Vagina (tissue), 2 donors: ENCODE measurements around the gene TSEN54.

Source experiments
- POLR2A ChIP-seq, 2 donors: fragments of 450-650 bp; IDR thresholded peaks; one replicate each; pipeline ENCODE4 v1.6.1; 2017; ENCODE audit warnings: antibody characterized with exemption in 2 of 2, mild to moderate bottlenecking in 2 of 2, moderate library complexity in 2 of 2
- POLR2AphosphoS5 ChIP-seq, 2 donors: sonication (generic); formaldehyde crosslinking; IDR thresholded peaks; one replicate each; pipeline ENCODE4 v1.9.0; 2017; ENCODE audit warnings: antibody characterized with exemption in 2 of 2, mild to moderate bottlenecking in 2 of 2, low read depth in 1 of 2; ENCODE audit not compliant: insufficient read depth in 1 of 2
- TF ChIP-seq, protein P1 (sequence below), 3 experiments: fragments of 450-650 bp in 2 of 3; fragments of 200-600 bp in 1 of 3; sonication (generic) in 1 of 3; IDR thresholded peaks; one replicate each; pipeline ENCODE4 v1.5.1; 2017 to 2019; ENCODE audit warnings: antibody characterized with exemption in 3 of 3, mild to moderate bottlenecking in 2 of 3, moderate library complexity in 2 of 3

DNA sequence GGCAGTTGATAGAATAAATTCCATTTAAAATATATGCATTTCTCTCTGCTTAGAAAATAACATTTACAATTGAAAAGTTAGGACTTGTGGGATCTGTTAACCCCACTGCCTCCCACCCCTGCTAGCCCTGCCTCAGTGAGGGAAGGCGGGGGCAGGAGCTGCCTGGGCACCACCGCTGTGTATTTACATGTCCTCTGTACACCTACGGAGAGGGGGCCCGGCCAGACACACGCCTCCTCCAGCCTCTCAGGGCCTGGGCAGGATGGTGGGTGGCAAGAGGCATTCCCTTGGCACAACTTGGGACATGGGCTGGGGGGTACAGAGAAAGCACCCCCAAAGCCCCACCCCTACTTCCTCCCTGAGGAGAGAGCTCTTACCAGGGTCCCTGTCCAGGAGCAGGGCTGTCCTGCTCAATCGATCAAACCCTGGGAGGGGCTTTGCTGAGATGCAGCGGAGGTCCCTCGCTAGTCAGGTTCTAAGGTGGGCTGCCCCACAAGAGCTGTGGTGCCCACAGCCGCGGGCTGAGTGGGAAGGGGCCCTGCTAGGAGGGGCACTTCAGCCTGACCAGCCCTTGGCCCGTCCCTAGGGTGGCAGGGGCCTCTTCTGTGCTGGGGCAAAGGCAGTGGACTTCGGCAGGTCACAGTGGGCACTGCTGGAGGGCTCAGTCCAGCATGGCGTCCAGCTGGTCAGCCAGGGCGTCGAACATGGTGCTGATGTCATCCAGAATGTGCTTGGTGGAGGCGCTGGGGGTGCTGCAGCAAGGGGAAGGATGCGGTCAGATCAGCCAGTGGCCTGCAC, 15.7 kb upstream of the TSEN54 start:
- no peak for TF ChIP-seq POLR2A (IDR thresholded peaks at IDR 0.05)
- TF ChIP-seq, protein P1, sequence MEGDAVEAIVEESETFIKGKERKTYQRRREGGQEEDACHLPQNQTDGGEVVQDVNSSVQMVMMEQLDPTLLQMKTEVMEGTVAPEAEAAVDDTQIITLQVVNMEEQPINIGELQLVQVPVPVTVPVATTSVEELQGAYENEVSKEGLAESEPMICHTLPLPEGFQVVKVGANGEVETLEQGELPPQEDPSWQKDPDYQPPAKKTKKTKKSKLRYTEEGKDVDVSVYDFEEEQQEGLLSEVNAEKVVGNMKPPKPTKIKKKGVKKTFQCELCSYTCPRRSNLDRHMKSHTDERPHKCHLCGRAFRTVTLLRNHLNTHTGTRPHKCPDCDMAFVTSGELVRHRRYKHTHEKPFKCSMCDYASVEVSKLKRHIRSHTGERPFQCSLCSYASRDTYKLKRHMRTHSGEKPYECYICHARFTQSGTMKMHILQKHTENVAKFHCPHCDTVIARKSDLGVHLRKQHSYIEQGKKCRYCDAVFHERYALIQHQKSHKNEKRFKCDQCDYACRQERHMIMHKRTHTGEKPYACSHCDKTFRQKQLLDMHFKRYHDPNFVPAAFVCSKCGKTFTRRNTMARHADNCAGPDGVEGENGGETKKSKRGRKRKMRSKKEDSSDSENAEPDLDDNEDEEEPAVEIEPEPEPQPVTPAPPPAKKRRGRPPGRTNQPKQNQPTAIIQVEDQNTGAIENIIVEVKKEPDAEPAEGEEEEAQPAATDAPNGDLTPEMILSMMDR (IDR thresholded peaks at IDR 0.05) = no peak
- TF ChIP-seq POLR2AphosphoS5 (IDR thresholded peaks at IDR 0.05; ENCODE audit: insufficient read depth in 1 of 2, low read depth in 1 of 2) = no peak
